Measurements from ENCODE around the gene HSF2BP. TPM values are rescaled to one million over a fixed set of nuclear protein-coding genes. Genes with fewer than 3 reads are reported as not detected.

HSF2BP gene
- total RNA-seq, 1 donor from 2014 or later = 0.75 TPM

DNA sequence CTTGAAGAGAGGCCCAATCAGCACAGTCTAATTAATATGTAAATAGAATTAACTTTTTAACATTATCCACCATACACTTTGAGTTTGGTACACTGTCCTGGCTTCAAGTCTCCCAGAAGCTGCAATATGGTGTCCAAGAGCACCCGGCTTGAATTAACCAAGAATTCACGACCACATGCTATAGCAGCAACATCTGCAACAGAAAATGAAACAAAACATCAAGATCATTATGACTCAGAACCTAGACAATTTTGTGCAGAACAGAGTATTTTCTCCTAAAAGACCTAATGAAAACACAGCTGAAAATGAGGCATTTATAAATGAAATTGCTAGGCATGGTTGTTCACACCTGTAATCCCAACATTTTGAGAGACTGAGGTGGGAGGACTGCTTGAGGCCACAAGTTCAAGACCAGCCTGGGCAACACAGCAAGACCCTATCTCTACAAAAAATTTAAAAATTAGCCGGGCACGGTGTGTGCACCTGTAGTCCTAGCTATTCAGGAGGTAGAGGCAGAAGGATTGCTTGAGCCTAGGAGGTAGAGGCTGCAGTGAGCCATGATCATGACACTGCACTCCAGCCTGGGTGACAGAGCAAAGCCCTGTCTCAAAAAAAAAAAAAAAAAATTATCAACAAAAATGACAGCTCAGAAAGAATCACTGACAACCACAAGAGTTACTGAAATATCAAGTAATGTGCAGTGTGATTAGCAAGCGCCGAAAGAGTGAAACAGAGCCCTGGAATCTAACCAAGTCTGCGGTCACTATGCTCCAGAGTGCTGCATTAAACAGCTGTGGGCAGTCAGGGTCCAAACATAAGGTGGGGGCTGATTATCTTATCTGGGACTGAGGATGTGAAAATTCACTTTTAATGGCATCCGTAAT lies 45.3 kb downstream of the HSF2BP start:
- Histone ChIP-seq H3K9me3 (no peaks in the 10 kb centered on the region), H3K4me1 (no peaks in the 10 kb centered on the region), H3K4me3 (no peak overlapping the region), H3K36me3 (no peaks in the 10 kb centered on the region), H3K27me3 (no peaks in the 10 kb centered on the region), H3K27ac (no peak overlapping the region)
- TF ChIP-seq, protein P1, sequence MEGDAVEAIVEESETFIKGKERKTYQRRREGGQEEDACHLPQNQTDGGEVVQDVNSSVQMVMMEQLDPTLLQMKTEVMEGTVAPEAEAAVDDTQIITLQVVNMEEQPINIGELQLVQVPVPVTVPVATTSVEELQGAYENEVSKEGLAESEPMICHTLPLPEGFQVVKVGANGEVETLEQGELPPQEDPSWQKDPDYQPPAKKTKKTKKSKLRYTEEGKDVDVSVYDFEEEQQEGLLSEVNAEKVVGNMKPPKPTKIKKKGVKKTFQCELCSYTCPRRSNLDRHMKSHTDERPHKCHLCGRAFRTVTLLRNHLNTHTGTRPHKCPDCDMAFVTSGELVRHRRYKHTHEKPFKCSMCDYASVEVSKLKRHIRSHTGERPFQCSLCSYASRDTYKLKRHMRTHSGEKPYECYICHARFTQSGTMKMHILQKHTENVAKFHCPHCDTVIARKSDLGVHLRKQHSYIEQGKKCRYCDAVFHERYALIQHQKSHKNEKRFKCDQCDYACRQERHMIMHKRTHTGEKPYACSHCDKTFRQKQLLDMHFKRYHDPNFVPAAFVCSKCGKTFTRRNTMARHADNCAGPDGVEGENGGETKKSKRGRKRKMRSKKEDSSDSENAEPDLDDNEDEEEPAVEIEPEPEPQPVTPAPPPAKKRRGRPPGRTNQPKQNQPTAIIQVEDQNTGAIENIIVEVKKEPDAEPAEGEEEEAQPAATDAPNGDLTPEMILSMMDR (IDR thresholded peaks at IDR 0.05) = no peak
- no peak for DNase-seq (ENCODE audit: low spot score in 2 of 2)
- intact Hi-C loops (cut with DNase I) = no loop called here

DNA sequence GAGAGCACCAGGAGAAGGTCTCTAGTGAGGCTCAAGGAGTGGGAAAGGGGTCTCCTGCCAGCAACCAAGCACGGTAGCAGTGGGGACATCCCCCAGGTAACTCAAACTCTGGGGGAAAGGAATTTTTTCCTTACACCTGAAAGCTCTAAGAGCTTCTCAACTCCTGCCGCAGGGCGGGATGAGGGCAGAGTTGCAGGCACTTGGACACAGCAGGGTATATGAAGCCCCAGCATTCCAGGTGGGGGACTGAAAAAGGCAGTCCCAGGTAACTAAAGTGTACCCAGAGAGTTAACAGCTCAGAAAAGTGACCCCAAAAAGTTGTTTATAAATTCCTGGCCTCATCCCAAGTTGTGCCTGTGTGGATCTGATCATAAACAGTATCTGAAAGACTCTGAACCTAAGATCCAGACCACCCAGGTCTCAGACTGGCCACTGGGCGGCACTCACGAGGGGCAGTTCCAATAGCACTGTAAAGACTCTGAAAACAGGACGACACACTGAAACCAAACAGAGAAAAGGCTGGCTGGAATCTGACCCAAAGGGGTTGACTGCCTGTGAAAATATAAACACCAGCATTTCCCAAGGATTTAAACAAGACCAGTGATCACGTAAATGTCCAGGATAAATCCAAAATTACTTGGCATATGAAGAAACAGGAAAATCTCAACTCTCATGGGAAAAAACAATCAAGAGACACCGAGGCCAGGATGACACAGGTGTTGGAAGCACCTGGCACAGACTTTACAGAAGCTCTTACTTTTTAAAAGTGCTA lies 47.5 kb downstream of the HSF2BP start:
- H3K9me3 ChIP-seq = no peaks in the 10 kb centered on the region
- DNase-seq (ENCODE audit: low spot score in 2 of 2) = peak in 1 of 2 donors; percentile 79
- no peaks in the 10 kb centered on the region for H3K27me3 ChIP-seq
- H3K4me1 ChIP-seq = no peaks in the 10 kb centered on the region
- TF ChIP-seq, protein P1 (IDR thresholded peaks at IDR 0.05) = peak; percentile 24 to 65 (median 63)
- H3K36me3 ChIP-seq = no peaks in the 10 kb centered on the region
- H3K27ac ChIP-seq = no peak overlapping the region
- H3K4me3 ChIP-seq = no peak overlapping the region
- intact Hi-C loops (cut with DNase I) = no loop called here

DNA sequence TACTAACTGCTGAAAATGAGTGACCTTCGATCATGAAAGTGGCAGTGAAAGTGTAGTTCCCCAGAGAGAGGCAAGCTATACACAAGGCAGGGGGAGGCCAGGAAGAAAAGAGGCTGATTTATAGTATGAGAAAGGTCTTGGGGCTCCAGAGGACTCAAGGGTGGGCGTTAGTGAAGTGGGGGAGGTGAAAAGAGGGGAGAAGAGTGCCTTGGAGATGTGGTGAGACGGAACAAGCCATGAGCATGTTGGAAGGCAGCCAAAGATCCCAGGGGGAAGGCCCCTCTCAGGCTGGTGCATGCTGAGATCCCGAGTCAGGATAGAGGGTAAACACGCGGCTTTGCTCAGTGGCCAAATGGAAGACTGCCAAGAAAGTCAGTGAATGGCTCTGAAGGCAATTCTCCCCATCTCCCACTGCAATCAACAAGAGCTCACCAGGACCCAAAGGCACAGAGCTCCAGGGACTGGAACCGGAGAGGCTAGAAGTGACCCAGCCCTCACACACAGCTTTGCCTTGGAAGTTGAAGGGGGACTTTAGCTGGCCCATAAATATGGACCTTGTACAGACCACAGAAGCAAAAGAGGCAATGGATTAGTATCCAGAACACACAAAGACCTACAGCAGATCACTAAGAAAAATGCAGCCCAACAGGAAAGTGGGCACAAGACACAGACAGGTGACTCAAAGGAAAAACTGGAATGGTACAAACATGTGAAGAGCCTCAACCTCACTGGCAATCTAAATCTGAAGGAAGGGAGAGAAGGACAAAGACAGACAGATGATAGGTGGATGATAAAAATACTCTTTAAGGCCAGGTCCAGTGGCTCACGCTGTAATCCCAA lies 49.6 kb downstream of the HSF2BP start:
- Histone ChIP-seq H3K27ac (no peak overlapping the region), H3K4me3 (no peak overlapping the region), H3K36me3 (no peaks in the 10 kb centered on the region), H3K4me1 (no peaks in the 10 kb centered on the region), H3K27me3 (no peaks in the 10 kb centered on the region), H3K9me3 (no peaks in the 10 kb centered on the region)
- TF ChIP-seq, protein P1 (IDR thresholded peaks at IDR 0.05) = no peak
- intact Hi-C loops (cut with DNase I) = no loop called here
- DNase-seq (ENCODE audit: low spot score in 2 of 2) = no peak

DNA sequence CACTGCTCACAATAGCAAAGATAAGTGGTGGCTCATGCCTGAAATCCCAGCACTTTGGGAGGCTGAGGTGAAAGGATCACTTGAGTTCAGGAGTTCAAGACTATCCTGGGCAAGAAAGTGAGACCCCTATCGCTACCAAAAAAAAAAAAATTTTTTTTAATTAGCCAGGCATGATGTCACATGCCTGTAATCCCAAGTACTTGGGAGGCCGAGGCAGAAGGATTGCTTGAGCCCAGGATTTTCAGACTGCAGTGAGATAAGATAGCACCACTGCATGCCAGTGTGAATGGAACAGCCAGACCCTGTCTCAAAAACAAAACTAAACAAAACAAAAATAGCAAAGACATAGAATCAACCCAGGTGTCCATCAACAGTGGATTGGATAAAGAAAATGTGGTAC lies 50.6 kb downstream of the HSF2BP start:
- TF ChIP-seq, protein P1 (IDR thresholded peaks at IDR 0.05) = no peak
- no peaks in the 10 kb centered on the region for H3K36me3 ChIP-seq
- H3K4me3 ChIP-seq = no peak overlapping the region
- DNase-seq (ENCODE audit: low spot score in 2 of 2) = no peak
- H3K27me3 ChIP-seq = no peaks in the 10 kb centered on the region
- no peak overlapping the region for H3K27ac ChIP-seq
- H3K9me3 ChIP-seq = no peaks in the 10 kb centered on the region
- intact Hi-C loops (cut with DNase I) = no loop called here
- no peaks in the 10 kb centered on the region for H3K4me1 ChIP-seq

DNA sequence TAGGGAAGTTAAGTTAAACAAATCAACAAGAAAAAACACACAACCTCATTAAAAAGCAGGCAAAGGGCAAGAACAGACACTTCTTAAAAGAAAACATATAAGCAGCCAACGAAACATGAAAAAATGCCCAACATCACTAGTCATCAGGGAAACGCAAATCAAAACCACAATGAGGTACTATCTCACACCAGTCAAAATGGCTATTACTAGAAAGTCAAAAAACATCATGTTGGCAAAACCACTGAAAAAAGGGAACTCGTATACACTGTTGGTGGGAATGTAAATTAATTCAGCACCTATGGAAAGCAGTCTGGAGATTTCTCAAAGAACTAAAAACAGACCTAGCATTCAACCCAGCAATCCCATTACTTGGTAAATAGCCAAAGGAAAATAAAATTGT lies 51.1 kb downstream of the HSF2BP start:
- TF ChIP-seq, protein P1 (IDR thresholded peaks at IDR 0.05) = no peak
- Histone ChIP-seq H3K4me3 (no peak overlapping the region), H3K27me3 (no peaks in the 10 kb centered on the region), H3K27ac (no peak overlapping the region), H3K4me1 (no peaks in the 10 kb centered on the region), H3K9me3 (no peaks in the 10 kb centered on the region), H3K36me3 (no peaks in the 10 kb centered on the region)
- intact Hi-C loops (cut with DNase I) = no loop called here
- no peak for DNase-seq (ENCODE audit: low spot score in 2 of 2)

Data from ascending aorta (tissue), 2 donors.